HG03460 (cell line): ENCODE data around the gene KRTAP10-10.
"Not testable (repeated sequence)": the region's sequence is repeated elsewhere in the genome, so short reads cannot be mapped to it uniquely, and the experiment has no call there.

ENCODE experiments used
- ATAC-seq: cut with Tn5 transposase; IDR thresholded peaks from one replicate; pipeline ENCODE4 v1.9.1; 2021; ENCODE audit not compliant: unreplicated experiment

Gene KRTAP10-10

DNA sequence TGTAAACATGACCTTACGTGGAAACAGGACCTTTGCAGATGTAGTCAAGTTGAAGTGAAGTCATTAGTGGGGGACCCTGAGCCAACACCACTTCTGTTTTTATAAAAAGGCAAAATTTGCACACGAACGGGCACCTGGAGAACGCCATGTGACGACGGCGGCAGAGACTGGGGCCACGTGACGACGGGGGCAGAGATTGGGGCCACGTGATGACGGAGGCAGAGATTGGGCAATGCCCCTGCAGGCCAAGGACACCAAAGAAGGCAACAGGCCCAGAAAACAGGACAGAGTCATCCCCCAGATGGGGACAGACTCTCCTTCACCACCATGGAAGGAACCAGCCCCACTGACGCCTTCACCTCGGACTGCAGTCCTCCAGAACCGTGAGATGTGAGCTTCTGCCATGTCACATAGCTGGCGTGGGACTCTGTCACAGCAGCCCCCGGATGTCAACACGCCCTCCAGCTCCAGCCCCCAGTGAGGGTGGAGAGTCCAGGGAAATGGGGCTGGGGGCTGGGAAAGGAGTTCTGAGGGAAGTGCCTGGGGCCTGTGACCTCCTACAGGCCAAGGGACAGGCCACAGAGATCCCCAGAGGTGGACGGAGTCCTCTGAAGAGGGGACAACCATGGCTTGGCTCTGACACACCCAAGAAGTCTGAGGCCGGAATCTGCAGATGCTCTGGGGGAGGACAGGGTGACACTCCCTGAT is 13.3 kb downstream of the KRTAP10-10 start:
- ATAC-seq = no peak

DNA sequence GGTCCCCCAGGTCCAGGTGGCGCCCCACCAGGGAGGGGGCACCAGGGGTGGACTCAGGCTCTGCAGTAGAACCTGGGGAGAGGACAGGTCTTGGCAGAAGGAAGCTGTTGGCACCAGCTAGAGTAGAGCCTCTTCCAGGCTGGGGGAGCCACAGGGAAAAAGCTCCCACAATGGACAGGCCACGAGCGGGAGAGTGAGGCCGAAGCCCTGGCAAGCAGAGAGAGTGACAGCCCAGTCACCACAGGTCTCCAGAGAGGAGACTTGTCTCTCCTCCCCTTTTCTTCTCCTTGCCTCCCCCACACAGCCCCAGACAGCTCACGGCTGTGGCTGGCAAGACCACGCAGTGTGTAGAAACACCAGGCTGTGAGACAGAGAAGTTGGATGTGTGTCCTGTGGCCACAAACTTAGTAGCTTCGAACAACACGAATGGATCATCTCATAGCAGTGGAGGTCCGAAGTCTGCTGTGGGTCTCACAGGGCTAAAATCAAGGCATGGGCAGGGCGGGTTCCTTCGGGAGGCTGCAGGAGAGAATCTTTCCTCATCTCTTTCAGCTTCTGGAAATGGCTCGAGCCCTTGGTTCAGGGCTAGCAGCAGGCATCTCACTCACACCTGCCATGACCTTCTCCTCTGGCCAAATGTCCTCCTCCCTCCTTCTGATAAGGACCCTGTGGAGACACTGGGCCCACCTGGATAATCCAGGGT is 14.0 kb downstream of the KRTAP10-10 start:
- ATAC-seq = no peak

DNA sequence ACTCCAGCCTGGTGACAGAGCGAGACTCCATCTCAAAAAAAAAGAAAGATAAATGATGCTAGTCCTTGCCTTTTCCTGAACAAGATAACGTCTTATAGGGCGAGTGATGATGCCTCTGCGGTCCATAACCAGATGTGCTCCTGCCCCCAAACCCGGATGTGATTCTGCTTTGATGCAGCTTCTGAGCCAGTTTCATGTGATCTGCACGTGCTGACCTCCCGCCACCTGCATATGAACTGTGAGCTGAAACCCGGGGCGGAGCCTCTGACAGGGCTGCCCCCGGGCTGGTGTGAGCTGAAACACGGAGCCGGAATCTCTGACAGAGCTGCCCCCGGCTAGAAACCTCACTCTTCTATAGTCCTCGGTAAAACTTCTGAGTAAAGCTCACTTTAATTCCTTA is 16.0 kb downstream of the KRTAP10-10 start:
- ATAC-seq = no peak

DNA sequence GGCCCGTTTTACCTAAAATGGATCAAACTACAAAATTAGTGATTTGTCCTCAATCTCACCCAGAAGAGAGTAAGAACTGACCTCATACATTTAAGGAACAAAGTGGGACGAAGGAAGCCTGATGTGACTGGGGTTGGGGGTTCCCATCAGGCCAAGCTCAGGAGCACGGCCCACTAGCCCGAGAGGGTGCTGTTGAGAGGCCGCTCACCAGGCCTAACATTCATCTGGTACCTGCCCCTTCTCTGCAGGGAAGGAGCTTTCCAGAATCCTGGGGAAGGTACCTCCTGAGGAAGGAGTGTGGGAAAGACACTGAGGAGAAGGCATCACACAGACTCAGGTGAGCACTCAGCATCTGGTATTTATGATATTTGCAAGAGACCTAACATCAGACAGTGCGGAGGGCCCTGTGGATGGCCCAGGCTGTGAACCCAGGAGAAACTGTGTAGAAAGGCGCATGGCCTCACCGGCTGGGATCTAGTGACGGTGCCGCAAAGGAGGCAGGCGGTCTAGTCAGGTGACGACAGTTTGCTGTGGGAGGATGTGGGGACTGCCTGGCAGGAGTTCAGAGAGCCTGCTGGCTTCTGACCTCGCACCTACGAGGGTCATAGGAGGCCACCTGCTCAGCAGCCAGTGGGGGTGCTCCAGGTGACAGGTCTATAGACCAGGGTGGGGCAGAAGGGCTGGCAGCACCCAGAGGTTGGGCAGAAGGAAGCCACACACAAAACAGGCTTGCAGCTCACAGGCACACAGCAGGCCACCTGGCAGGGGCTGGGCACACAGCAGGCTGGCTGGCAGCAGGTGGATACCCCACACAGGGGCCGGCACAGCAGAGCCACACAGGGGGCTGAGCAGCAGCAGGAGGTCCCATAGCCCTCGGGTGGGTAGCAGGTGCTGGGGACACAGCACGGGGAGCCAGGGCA is 16.8 kb downstream of the KRTAP10-10 start:
- ATAC-seq = no peak

DNA sequence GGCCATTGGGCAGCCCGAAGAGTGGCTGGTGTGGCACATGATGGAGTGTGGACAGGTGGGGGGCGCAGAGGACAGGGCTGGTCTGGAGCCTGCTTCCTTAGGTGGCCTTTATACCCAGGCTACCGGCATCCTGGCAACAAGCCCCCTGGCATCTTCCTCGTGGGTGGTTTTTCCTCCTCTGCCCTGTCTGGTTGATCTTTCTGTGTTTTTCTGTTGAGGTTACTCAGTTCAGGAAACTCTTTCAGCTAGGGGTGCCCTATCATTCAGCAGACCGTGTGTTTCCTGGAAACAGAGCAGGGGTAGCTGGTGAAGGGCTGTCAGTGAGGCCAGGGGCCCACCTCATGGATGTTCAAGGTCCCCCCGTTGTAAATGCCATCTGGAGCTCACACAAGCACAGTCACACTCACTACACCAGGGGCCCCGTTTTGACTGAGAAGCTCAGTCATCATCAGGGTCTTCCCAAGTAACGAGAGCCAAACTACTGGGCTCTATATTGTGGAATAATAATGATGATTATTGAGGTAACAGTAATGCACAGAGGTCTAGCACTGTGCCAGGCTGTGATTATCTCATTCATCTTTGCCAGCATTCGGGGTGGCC is 17.5 kb downstream of the KRTAP10-10 start, which contains the start of gene KRTAP12-4:
Gene KRTAP12-4, minus strand, starts transcription at position 84 of the 600 bp plus-strand sequence. Its CDS starts 45 bp downstream, at position 39.
- no peak for ATAC-seq

DNA sequence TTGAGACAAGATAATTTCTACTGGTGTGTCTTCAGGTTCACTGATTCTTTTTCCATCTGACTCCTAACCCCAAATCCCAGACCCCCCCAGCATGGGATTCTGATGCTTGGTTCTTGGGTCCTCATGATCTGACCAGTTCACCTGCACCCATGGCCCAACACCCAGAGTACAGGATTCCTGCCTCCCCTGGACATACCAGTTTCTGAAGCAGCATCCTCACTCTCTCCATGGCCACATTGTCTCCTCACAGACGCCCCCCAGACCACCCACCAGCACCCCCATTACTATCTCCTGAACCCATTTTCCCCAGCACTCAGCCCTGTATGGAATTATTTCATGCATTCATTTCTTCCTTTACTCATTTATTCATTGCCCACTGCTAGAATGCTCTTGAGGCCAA is 19.7 kb downstream of the KRTAP10-10 start:
- no peak for ATAC-seq

DNA sequence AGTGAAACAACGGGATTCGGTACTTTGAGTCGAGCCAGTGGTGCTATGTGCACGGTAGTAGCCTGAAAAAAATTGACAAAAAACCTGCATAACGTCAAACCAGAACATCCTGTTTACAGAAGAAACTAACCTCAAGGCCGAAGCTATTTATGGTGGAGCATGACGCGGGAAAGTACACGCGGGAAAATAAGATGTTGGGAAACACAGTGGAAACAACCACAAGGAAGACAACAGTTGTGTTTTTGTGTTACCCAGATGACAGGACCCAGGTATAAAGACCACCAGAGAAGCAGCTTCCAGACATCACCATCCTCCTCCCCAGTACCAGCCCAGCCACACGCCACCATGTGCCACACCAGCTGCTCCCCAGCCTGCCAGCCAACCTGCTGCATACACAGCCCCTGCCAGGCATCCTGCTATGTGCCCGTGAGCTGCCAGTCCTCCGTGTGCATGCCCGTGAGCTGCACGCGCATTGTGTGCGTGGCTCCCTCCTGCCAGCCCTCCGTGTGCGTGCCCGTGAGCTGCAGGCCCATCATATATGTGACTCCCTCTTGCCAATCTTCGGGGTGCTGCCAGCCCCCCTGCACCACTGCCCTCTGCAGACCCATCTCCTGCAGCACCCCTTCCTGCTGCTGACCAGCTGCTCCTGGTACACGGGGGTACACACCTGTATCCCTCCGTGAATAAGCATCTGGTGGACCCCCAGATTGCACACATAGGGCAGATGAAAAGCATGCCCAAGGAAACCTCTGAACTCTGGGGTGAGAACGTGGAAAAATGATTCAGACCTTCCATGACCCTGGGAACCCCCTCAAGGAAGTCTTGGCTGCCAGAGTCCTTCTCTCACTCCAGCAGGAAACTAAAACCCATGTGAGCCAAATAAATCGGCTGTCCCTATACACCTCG is 20.7 kb downstream of the KRTAP10-10 start, which contains the start of gene KRTAP12-3:
Gene KRTAP12-3, plus strand, starts transcription at position 298 of the 906 bp plus-strand sequence. Its CDS starts 48 bp downstream, at position 346.
- no peak for ATAC-seq

DNA sequence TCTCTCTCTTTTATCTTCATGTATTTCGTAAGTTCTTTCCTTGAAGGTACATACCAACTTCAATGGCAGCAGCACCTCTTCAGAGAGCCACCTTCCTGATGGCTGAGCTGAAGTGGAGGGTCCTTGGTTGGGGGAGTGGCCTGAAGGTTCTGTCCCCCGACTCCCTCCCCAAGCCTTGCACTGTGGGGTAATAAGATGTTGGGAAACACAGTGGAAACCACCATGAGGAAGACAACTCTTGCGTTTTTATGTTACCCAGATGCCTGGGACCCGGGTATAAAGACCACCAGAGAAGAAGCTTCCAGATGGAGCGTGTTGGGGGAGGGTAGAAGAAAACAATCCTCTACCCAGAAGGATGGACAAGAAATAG is 21.4 kb downstream of the KRTAP10-10 start:
- no peak for ATAC-seq

DNA sequence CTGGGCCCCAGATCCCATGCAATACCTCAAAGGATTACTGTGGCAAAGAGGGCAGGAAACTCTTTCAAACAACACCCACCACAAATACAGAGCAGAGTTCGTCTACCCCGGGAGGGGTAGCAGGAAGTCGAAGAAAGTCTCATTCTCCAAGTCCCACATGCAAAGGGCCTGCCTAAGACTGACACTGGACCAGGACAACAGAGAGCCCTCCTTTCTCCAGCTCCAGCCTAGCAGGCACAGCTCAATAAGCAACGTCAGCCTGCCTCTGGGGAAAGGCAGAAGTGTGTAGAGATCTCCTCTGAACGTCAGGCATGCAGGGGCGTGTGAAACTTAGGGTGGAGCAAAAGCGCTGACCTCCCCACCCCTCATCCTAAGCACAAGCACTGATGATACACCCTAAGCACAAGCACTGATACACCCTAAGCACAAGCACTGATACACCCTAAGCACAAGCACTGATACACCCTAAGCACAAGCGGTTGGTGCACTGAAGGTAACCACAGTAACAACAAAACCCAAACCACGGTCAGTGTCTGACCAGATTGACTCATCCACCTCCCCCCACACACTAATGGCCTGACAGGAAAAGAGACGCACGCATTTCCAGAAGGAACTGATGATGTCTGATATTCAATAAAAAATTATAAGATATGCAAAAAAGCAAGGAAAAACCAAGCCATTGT is 21.9 kb downstream of the KRTAP10-10 start:
- ATAC-seq = no peak

DNA sequence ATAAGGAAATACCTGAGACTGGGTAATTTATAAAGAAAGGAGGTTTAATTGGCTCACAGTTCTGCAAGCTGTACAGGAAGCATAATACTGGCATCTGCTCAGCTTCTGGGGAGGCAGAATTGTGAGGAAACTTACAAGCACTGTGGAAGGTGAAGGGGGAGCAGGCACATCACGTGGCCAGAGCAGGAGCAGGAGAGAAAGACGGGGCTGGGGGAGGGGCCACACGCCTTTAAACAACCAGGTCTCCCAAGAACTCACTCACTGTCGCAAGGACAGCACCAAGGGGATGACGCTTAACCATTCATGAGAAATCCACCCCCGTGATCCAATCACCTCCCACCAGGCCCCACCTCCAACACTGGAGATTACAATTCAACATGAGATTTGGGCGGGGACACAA is 24.4 kb downstream of the KRTAP10-10 start:
- ATAC-seq = not testable (repeated sequence)

DNA sequence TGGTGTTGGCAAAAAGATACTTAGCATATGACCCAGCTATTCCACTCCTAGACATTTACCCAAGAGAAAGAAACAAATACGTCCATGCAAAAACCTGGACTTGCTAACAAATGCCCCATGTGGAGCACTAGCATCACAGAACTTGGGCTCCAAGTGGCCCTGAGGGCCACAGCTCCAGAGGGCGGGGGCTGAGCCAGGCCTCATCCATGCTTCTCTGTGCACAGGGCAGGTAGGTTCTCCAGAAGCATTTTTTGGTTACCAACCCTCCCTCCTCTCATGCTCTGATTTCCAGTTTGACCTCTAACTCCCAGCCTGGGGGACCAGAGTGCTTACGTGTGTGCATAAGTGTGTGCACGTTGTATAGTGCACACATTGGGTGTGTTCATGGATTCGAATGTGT is 27.5 kb downstream of the KRTAP10-10 start:
- ATAC-seq = no peak

DNA sequence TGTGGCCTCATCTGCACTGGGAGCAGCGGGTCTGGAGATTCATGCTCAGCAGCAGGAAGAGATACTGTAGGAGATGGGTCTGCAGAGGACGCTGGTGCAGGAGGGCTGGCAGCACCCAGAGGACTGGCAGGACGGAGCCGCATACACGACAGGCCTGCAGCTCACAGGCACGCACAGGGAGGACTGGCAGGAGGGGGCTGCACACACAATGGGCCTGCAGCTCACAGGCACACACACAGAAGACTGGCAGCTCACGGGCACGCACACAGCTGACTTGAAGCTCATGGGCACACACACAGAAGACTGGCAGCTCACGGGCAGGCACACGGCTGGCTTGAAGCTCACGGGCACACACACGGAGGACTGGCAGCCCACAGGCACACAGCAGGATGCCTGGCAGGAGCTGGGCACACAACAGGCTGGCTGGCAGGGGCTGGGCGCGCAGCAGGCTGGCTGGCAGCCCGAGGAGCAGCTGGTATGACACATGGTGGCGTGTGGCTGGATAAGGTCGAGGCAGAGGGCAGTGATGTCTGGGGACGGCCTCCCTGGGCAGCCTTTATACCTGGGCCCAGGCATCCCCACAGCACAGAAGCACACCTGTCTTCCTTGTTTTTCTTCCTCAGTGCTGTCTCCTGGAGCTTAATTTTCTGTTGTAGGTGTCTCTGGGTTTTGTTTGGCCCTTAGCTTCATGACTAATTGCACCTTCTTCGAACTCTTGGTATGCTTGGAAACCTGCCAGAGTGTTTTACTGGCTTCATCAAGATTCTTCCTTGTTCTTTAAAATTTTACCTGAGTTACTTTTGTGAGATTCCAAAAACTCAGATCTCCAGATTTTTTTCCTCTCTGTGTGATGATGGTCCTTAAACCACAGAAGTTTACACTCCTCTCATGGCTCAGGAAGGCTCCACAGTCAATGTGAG is 29.5 kb downstream of the KRTAP10-10 start, which contains the start of gene KRTAP12-2:
Gene KRTAP12-2, minus strand, starts transcription at position 527 of the 920 bp plus-strand sequence. Its CDS starts 41 bp downstream, at position 486.
- no peak for ATAC-seq

DNA sequence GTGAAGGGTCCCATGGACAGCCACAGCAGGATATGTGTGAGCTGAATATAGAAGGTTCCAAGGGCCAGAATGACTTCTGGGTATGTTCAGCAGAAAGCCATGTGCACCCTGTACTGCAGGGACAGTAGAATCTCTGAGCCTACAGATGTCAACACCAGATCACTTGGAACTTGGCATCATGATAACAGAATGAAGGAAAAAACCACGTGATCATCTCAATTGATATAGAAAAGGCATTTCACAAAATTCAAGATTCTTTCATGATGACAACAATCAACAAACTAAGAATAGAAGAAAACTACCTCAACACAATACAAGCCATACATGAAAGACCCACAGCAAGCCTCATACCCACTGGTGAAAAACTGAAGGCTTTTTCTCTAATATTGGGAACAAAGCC is 30.5 kb downstream of the KRTAP10-10 start:
- no peak for ATAC-seq

DNA sequence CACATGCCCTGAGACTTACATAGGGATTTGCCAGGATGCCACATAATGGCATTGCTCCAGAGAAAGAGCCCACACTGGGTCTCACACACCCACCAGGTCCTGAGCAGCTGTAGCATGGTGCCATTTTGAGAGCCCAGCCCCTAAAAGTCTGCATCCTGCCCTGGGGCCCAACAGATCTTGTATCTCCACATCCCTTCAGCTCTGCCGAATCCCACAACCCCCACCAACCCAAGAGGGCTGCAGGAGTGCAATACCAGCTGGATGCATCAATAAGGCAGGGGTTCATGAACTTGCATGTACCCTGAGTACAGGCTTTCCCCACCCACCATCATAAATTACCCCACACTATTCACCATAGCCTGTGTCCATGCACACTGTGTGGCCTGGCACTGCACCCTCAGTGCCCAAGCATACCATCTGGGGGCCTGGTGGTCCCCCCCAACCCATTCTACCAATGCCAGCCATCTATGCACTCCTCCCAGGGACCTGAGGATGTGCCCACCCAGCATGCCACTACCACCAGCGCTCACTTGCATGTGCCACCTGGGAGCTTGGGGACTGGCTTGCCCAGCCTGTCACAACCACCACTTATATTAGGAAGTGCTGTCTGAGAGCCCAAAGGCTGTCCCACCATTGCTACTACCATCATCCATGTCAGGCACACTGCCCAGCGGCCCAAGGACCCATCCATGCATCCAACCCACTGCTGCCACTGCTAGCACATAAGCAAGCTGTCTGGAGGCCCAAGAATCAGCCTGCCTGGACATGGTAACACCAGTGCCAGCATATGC is 33.7 kb downstream of the KRTAP10-10 start:
- no peak for ATAC-seq

DNA sequence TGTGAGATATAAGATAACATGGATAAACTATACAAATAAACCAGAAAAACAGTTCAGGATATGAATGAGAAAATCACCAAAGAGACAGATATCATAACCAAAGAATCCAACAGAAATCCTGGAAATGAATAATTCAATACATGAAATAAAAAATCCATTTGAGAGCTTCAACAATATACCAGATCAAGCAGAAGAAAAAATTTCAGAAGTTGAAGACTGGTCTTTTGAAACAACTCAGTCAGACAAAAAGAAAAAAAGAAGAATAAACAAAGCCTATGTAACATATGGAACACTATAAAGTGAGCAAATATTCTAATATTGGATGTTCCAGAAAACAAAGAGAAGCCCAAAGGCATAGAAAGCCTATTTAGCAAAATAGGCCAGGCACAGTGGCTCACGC is 34.8 kb downstream of the KRTAP10-10 start:
- ATAC-seq = no peak

DNA sequence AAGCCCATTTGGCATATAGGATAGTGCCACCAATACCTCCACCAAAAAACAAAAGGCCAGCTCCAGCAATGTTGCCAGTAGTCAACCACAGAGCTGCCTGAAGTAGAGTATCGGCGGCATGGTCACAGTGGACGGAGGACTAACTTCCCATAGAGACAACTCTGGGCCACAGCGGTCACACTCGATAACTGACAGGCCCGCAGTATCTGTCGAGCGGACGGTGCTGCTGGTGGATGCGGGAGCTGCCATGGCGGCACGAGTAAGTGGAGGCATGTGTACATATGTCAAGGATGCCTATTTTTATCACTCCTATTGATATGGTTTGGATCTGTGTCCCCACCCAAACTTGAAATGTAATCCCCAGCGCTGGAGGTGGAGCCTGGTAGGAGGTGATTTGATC is 40.7 kb downstream of the KRTAP10-10 start:
- no peak for ATAC-seq

DNA sequence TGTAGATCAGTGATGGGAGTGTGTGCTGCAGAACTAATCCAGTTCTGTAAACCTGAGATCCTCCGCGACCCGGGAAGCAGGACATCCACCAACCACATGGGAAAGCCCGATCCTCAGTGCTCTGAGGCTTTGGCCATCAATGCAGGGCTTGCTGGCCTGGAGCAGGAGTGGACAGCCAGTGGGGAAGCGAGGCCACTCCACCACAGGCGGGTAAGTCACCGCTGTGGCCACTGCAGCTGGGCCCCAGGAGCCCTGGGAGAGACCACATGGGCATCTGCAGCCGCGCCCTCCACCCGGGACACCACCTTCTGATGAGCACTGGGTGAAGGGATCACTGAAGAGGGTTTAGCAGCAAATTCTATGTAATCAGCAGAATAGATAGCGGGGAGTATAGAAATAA is 44.0 kb downstream of the KRTAP10-10 start:
- no peak for ATAC-seq
